Gastrocnemius medialis (tissue), 4 donors: ENCODE measurements around the gene CRLF2. TPM values are rescaled to one million over a fixed set of nuclear protein-coding genes. Genes with fewer than 3 reads are reported as not detected.
"Not testable (repeated sequence)": the region's sequence is repeated elsewhere in the genome, so short reads cannot be mapped to it uniquely, and the experiment has no call there.

Experiments
- ATAC-seq, 2 donors: fragments of 150-250 bp; one replicate each; pipeline ENCODE4 v1.9.1; 2016
- DNase-seq, 2 donors: peaks; one replicate each; pipeline ENCODE4 v3.0.0-alpha.2; 2019
- H3K27ac ChIP-seq, 4 donors: fragments of 200-600 bp; sonication (generic); 1 replicate in 1 of 4; 2 replicates in 3 of 4; pipeline ENCODE4 v1.5.1; 2016 to 2018; ENCODE audit warnings: mild to moderate bottlenecking in 2 of 4, moderate library complexity in 1 of 4
- H3K27me3 ChIP-seq, 3 donors: fragments of 200-600 bp; sonication (generic) in 2 of 3; 1 replicate in 1 of 3; 2 replicates in 2 of 3; pipeline versions ENCODE4 v1.5.1 to v1.6.0; 2016 to 2019; ENCODE audit warnings: mild to moderate bottlenecking in 1 of 3, moderate library complexity in 1 of 3
- H3K36me3 ChIP-seq, 2 donors: fragments of 200-600 bp; sonication (generic) in 1 of 2; one replicate each; pipeline ENCODE4 v1.5.1; 2017 to 2018
- H3K4me1 ChIP-seq, 2 donors: fragments of 200-600 bp; sonication (generic) in 1 of 2; one replicate each; pipeline ENCODE4 v1.5.1; 2016 to 2017; ENCODE audit warnings: mild to moderate bottlenecking in 2 of 2
- H3K4me3 ChIP-seq, 4 donors: fragments of 200-600 bp; sonication (generic) in 3 of 4; 1 replicate in 1 of 4; 2 replicates in 3 of 4; pipeline ENCODE4 v1.5.1; 2016 to 2019; ENCODE audit warnings: mild to moderate bottlenecking in 2 of 4
- H3K9me3 ChIP-seq, 3 donors: fragments of 200-600 bp; sonication (generic) in 2 of 3; 1 replicate in 1 of 3; 2 replicates in 2 of 3; pipeline ENCODE4 v1.5.1; 2016 to 2019
- CTCF ChIP-seq, 5 experiments: fragments of 450-650 bp in 3 of 5; fragments of 200-600 bp in 2 of 5; sonication (generic) in 2 of 5; IDR thresholded peaks in 4 of 5; conservative IDR thresholded peaks in 1 of 5; 1 replicate in 4 of 5; 2 replicates in 1 of 5; pipeline ENCODE4 v1.5.1; 2016 to 2019; ENCODE audit warnings: antibody characterized with exemption in 5 of 5, mild to moderate bottlenecking in 3 of 5, moderate library complexity in 3 of 5
- POLR2A ChIP-seq, 2 donors: fragments of 450-650 bp; IDR thresholded peaks; one replicate each; pipeline ENCODE4 v1.6.1; 2017; ENCODE audit warnings: antibody characterized with exemption in 2 of 2, mild to moderate bottlenecking in 2 of 2, moderate library complexity in 2 of 2
- in situ Hi-C, 4 donors: fragments of 200-750 bp; cut with MboI; loops; one replicate each; pipeline versions ENCODE4 v1.15.0 to v1.8.0; 2017; ENCODE audit warnings: low sequenced_read_pairs in 4 of 4
- intact Hi-C: fragments of 100-400 bp; cut with DNase I; formaldehyde crosslinking; loops from one replicate; pipeline ENCODE4 v1.15.1; 2023; ENCODE audit warnings: low total_unique reads
- total RNA-seq, 4 donors: library from RNA; depleted of rRNA; stranded (reverse); fragments of >200 nt; gene quantifications; one replicate each; pipeline versions ENCODE4 v1.1.0 to v1.2.3, GENCODE V29; 2016

The CRLF2 gene
- total RNA-seq, 4 donors from 2014 or later, result not detected

GRCh38 chrX:1173435-1173834, 39.0 kb downstream of the CRLF2 start:
- DNase-seq, H3K27ac ChIP-seq, H3K4me1 ChIP-seq, ATAC-seq, intact Hi-C loops, H3K27me3 ChIP-seq, in situ Hi-C loops, H3K4me3 ChIP-seq, H3K9me3 ChIP-seq, H3K36me3 ChIP-seq: not testable (repeated sequence)

GRCh38 chrX:1172496-1172895, 40.0 kb downstream of the CRLF2 start:
- no peak overlapping the region for H3K27ac ChIP-seq
- ATAC-seq, result no peak
- no peaks in the 10 kb centered on the region for H3K36me3 ChIP-seq
- in situ Hi-C loops (no loop called here), intact Hi-C loops (no loop called here)
- no peak overlapping the region for H3K4me3 ChIP-seq
- H3K4me1 ChIP-seq, result no peaks in the 10 kb centered on the region
- H3K27me3 ChIP-seq, result no peaks in the 10 kb centered on the region
- no peaks in the 10 kb centered on the region for H3K9me3 ChIP-seq
- TF ChIP-seq POLR2A (IDR thresholded peaks at IDR 0.05) (no peak), CTCF (IDR thresholded peaks at IDR 0.05 in 4 of 5, conservative IDR thresholded peaks at IDR 0.05 in 1 of 5) (no peak)
- no peak for DNase-seq

- in situ Hi-C loops, H3K4me1 ChIP-seq, H3K27ac ChIP-seq, DNase-seq, H3K27me3 ChIP-seq, ATAC-seq, H3K36me3 ChIP-seq, intact Hi-C loops, H3K4me3 ChIP-seq, H3K9me3 ChIP-seq: not testable (repeated sequence)
These were observed 40.5 kb downstream of the CRLF2 start for GRCh38 chrX:1171915-1172314.

- H3K36me3 ChIP-seq, result no peaks in the 10 kb centered on the region
- no peak for ATAC-seq
- DNase-seq, result no peak
- H3K4me1 ChIP-seq, result no peaks in the 10 kb centered on the region
- TF ChIP-seq POLR2A (IDR thresholded peaks at IDR 0.05) (no peak), CTCF (IDR thresholded peaks at IDR 0.05 in 4 of 5, conservative IDR thresholded peaks at IDR 0.05 in 1 of 5) (no peak)
- H3K27me3 ChIP-seq, result no peaks in the 10 kb centered on the region
- no peaks in the 10 kb centered on the region for H3K9me3 ChIP-seq
- no peak overlapping the region for H3K27ac ChIP-seq
- in situ Hi-C loops (no loop called here), intact Hi-C loops (no loop called here)
- H3K4me3 ChIP-seq, result no peak overlapping the region
These were observed 42.2 kb downstream of the CRLF2 start for GRCh38 chrX:1170243-1170642.

- H3K9me3 ChIP-seq, result no peaks in the 10 kb centered on the region
- no peaks in the 10 kb centered on the region for H3K4me1 ChIP-seq
- H3K36me3 ChIP-seq, result no peaks in the 10 kb centered on the region
- H3K27me3 ChIP-seq, result peaks cover 0 to 3% (median 0%) of the 10 kb centered on the region in 3 donors
- H3K4me3 ChIP-seq, result no peak overlapping the region
- ATAC-seq (no peak), DNase-seq (no peak)
- intact Hi-C loops (no loop called here), in situ Hi-C loops (no loop called here)
- no peak overlapping the region for H3K27ac ChIP-seq
- TF ChIP-seq POLR2A (IDR thresholded peaks at IDR 0.05) (no peak), CTCF (IDR thresholded peaks at IDR 0.05 in 4 of 5, conservative IDR thresholded peaks at IDR 0.05 in 1 of 5) (no peak)
These were observed 43.3 kb downstream of the CRLF2 start for GRCh38 chrX:1169189-1169588.

GRCh38 chrX:1167918-1168481, 44.4 kb downstream of the CRLF2 start:
- no peaks in the 10 kb centered on the region for H3K4me1 ChIP-seq
- H3K4me3 ChIP-seq, result no peak overlapping the region
- DNase-seq (no peak), ATAC-seq (no peak)
- peaks cover 0 to 3% (median 0%) of the 10 kb centered on the region in 3 donors for H3K27me3 ChIP-seq
- H3K9me3 ChIP-seq, result no peaks in the 10 kb centered on the region
- intact Hi-C loops, result no loop called here
- no peaks in the 10 kb centered on the region for H3K36me3 ChIP-seq
- H3K27ac ChIP-seq, result no peak overlapping the region
- no peak for TF ChIP-seq CTCF (IDR thresholded peaks at IDR 0.05 in 4 of 5, conservative IDR thresholded peaks at IDR 0.05 in 1 of 5)
- TF ChIP-seq POLR2A (IDR thresholded peaks at IDR 0.05), result no peak
- in situ Hi-C loops, result no loop called here
